Measurements from ENCODE around the gene IP6K1.
"Not testable (repeated sequence)": the region's sequence is repeated elsewhere in the genome, so short reads cannot be mapped to it uniquely, and the experiment has no call there.

Gene IP6K1

DNA sequence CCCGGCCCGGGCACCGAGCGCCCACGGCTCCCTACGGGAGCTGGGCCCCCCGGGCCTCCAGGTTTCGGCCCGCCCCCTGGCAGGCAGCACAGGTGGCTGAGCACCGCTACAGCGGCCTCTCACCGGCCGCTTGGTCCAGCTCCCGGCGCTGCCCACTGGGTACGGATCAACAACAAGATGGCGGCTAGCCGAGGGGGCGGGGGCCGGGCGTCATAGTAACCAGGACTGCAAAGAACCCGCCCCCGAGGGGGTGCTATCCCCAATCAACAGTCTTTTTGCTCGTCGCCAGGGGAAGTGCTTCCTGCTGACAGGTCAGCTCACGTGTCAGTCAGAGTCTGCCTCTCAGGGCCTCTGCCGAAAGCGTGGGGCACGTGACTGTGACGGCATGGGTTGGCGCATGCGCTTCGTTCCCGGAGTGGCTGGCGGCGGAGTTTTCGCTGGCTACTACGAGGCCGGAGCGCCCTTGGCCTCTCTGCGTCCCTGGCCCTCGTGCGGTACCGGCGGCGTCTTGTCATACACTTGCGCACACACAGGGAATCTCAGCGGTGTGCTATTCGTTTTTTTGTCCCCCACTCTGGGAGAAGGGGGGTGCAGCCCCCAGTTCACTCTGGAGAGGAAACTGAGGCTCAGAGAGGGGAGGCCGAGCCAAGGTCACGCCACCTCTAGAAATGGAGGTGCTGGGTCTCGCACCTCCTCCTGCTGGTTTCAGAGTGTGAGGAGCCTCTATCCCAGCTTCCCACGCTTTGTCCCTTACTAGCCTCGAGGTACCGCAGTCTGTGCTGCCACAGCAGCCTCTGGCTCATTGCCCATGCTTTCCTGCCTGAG lies at the start of gene IP6K1:
IP6K1 (minus strand) TSS at position 186 of the 825 bp plus-strand sequence. CDS start 38,502 bp downstream, outside the sequence.
- H3K4me3 ChIP-seq (ENCODE audit: low read length) = peak within 1 kb of the TSS; percentile 85

DNA sequence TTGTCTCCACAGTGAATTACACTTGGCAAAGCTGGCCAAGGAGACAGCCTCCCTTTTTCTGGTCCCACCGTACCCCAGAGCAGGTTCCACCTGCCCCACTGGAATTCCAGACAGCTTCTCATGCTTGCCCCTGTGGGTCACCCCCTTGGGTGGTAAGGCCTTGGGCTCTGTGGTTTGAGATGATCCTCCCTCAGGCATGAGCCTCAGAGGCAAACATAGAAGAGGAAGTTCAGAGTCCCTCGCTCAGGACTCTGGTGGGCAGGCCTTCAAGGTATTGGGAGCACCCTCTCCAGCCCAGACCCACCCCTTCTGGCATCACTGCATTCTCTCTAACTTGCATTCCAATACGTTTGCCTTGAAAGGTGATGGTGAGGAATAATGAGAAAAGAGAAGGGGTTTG lies 45.0 kb upstream of the IP6K1 start:
- Histone ChIP-seq H3K4me3 (ENCODE audit: low read length) (no peak overlapping the region), H3K4me1 (ENCODE audit: control insufficient read depth, insufficient read depth, low read length) (no peaks in the 10 kb centered on the region), H3K27me3 (ENCODE audit: control insufficient read depth, insufficient read depth, low read length) (no peaks in the 10 kb centered on the region), H3K36me3 (ENCODE audit: control insufficient read depth, insufficient read depth, low read length) (no peaks in the 10 kb centered on the region), H3K27ac (ENCODE audit: low read depth, low read length) (no peak overlapping the region), H3K9ac (ENCODE audit: low read length) (no peak overlapping the region)

More for the DNA sequence above, at the start of gene IP6K1:
- Histone ChIP-seq H3K36me3 (ENCODE audit: control insufficient read depth, insufficient read depth, low read length) (peaks cover 1% of the 10 kb centered on the region), H3K9ac (ENCODE audit: low read length) (peak within 1 kb of the TSS; percentile 92), H3K27me3 (ENCODE audit: control insufficient read depth, insufficient read depth, low read length) (no peaks in the 10 kb centered on the region), H3K4me1 (ENCODE audit: control insufficient read depth, insufficient read depth, low read length) (peaks cover 13% of the 10 kb centered on the region), H3K27ac (ENCODE audit: low read depth, low read length) (peak within 1 kb of the TSS; percentile 98)

DNA sequence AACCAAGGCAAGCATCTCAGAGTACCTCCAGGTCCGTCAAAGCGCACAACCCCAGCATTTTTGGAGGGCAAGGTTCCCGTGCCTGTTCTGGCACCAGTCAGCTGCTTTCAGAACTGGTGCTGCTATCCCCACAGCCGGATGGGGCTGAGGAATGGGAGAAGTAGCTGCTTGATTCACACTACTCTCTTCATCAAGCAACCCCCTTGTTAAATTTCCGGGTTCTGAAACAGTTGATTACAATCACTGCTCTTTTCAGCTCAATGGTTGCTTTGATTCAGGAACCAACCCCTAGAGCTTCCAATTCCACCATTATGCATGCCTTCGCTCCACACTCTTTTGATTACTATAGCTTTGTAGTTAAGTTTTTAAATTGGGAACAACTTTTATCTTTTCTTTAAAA lies 39.7 kb upstream of the IP6K1 start:
- Histone ChIP-seq H3K9ac (ENCODE audit: low read length) (no peak overlapping the region), H3K4me3 (ENCODE audit: low read length) (no peak overlapping the region), H3K27ac (ENCODE audit: low read depth, low read length) (no peak overlapping the region)

DNA sequence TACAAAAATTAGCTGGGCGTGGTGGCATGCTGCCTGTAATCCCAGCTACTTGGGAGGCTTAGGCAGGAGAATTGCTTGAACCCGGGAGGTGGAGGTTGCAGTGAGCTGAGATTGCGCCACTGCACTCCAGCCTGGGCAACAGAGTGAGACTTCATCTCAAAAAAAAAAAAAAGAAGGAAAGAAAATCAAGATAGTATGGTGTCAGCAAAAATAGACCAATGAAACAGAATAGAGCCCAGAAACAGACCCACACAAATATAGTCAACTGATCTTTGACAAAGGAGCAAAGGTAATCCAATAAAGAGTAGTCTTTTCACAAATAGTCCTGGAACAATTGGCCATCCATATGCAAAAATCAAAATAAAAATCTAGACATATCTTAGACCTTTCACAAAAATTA lies 36.8 kb upstream of the IP6K1 start:
- not testable (repeated sequence) for H3K36me3 ChIP-seq (ENCODE audit: control insufficient read depth, insufficient read depth, low read length); H3K27ac ChIP-seq (ENCODE audit: low read depth, low read length); H3K9ac ChIP-seq (ENCODE audit: low read length); H3K27me3 ChIP-seq (ENCODE audit: control insufficient read depth, insufficient read depth, low read length); H3K4me1 ChIP-seq (ENCODE audit: control insufficient read depth, insufficient read depth, low read length); H3K4me3 ChIP-seq (ENCODE audit: low read length)

More for the DNA sequence above, 39.7 kb upstream of the IP6K1 start:
- Histone ChIP-seq H3K36me3 (ENCODE audit: control insufficient read depth, insufficient read depth, low read length) (no peaks in the 10 kb centered on the region), H3K27me3 (ENCODE audit: control insufficient read depth, insufficient read depth, low read length) (no peaks in the 10 kb centered on the region), H3K4me1 (ENCODE audit: control insufficient read depth, insufficient read depth, low read length) (no peaks in the 10 kb centered on the region)

DNA sequence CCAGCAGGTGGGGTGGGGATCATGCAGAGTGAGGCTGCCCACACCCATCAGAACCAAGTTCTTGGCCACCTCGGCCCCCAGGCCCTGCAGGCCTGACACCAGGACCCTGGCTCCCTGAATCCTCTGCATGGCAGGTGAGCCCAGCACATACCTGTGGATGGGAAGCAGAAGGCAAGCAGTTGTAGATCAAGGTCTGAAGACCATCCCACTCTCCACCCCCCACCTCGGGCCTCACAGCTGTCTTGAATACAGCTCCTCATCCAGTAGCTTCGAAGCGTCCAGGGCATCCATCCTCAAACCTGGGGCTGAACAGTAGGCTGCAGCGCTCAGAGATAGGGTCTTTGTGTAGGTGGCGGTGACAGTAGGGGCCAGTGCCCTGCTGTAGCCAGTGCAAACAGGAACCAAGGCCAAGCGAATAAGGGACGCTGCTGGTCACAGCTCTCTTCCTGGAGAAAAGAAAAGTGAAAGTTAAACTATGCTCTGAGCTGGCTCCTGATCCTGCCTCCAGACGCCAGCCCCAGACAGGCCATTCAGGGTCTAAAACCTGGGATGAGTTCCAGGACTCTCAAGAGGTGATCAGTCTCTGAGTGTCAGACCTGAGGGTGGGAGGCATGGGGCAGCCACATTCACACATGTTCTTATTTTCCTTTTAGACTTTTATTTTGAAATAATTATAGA lies 27.3 kb upstream of the IP6K1 start, which contains the start of gene UBA7:
UBA7 (minus strand) TSS at position 457 of the 678 bp plus-strand sequence; CDS start at position 291, 166 bp downstream.
- peak within 1 kb of the TSS; percentile 69 for H3K27ac ChIP-seq (ENCODE audit: low read depth, low read length)
- H3K9ac ChIP-seq (ENCODE audit: low read length) = peak within 1 kb of the TSS; percentile 63
- H3K4me1 ChIP-seq (ENCODE audit: control insufficient read depth, insufficient read depth, low read length) = peaks cover 13% of the 10 kb centered on the region
- peaks cover 16% of the 10 kb centered on the region for H3K36me3 ChIP-seq (ENCODE audit: control insufficient read depth, insufficient read depth, low read length)
- no peaks in the 10 kb centered on the region for H3K27me3 ChIP-seq (ENCODE audit: control insufficient read depth, insufficient read depth, low read length)
- H3K4me3 ChIP-seq (ENCODE audit: low read length) = peak within 1 kb of the TSS; percentile 87

DNA sequence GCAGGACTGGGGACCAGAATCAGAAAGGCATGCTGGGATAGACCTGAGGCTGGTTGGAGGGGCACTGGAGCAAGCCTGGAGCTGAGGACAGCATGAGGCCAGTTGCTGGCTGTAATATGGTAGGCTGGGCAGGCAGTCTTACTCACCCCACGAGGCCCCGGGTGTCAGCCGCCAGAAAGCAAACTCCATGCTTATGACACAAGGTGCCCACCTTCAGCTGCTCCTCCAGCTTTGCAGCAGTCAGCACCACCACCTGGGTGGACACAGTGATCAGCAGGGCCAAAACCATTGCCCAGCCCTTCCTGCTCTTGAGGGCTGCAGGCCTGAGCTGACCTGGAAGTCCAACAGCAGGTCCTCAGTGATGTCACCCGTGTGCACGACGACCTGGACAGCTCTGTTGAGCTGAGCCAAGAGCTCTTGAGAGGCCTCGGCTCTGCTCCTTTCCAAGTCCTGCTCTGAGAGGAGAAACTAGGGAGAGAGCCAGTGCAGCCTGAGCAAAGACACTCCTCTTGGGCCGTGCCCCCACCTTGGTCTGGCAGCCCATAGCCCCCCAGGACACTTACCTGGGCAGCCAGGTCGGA lies 26.7 kb upstream of the IP6K1 start:
- no peaks in the 10 kb centered on the region for H3K27me3 ChIP-seq (ENCODE audit: control insufficient read depth, insufficient read depth, low read length)
- peak overlapping the region; percentile 69 for H3K27ac ChIP-seq (ENCODE audit: low read depth, low read length)
- peak overlapping the region; percentile 63 for H3K9ac ChIP-seq (ENCODE audit: low read length)
- peaks cover 16% of the 10 kb centered on the region for H3K36me3 ChIP-seq (ENCODE audit: control insufficient read depth, insufficient read depth, low read length)
- peaks cover 13% of the 10 kb centered on the region for H3K4me1 ChIP-seq (ENCODE audit: control insufficient read depth, insufficient read depth, low read length)
- peak overlapping the region; percentile 87 for H3K4me3 ChIP-seq (ENCODE audit: low read length)

DNA sequence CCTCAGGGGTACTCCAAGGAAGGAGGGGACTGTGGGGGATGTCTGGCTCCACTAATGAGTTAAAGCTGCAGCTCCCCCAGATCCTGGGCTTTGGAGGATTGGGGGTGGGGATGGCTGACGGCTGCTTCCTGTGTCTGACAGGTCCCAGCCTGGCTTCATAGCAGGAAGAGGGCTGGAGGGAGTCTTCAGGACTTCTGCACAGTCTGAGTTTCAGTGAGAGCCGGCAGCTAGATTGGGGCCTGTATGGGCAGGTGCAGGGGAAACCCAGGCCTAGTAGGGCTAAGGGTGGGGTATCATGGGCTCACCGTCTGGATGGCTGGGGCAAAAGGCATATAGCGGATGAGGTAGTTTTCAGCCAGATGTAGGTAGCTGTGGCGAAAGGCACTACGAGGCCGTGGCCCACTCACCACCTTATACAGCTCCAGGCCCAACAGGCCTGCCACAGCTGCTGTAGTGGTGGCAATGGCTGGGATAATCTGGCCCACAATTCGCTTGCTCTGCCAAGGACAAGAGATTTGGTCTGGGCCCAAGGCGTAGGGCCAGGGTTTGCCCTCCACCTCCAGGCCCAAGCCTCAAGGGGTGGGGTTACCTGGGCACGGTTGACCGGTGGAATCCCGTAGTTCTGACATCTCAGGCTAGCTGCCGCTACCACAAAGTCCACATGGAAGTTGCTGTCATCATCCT lies 21.2 kb upstream of the IP6K1 start:
- H3K36me3 ChIP-seq (ENCODE audit: control insufficient read depth, insufficient read depth, low read length) = peaks cover 16% of the 10 kb centered on the region
- no peak overlapping the region for H3K9ac ChIP-seq (ENCODE audit: low read length)
- H3K4me1 ChIP-seq (ENCODE audit: control insufficient read depth, insufficient read depth, low read length) = peaks cover 8% of the 10 kb centered on the region
- no peak overlapping the region for H3K27ac ChIP-seq (ENCODE audit: low read depth, low read length)
- H3K27me3 ChIP-seq (ENCODE audit: control insufficient read depth, insufficient read depth, low read length) = no peaks in the 10 kb centered on the region
- H3K4me3 ChIP-seq (ENCODE audit: low read length) = no peak overlapping the region

DNA sequence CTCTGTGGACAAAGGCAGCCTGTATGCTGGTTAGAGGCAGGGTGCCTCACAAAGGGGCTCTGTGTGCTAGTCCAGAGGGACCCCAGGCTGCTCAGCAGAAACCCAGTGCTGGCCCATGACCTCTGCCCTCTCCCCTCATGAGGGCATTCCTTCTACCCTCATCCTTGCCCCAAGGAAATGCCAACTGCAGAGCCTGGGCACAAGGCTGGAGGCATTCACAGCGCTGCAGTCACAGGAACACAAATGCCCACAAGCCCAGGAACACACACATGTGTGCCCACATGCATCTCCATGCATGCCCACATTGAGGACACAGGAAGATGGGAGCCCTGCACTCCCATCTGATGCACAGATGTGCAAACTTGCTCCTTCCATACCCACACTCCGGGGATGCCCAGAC lies 20.5 kb upstream of the IP6K1 start:
- no peak overlapping the region for H3K4me3 ChIP-seq (ENCODE audit: low read length)
- H3K36me3 ChIP-seq (ENCODE audit: control insufficient read depth, insufficient read depth, low read length) = peaks cover 16% of the 10 kb centered on the region
- H3K27me3 ChIP-seq (ENCODE audit: control insufficient read depth, insufficient read depth, low read length) = no peaks in the 10 kb centered on the region
- H3K9ac ChIP-seq (ENCODE audit: low read length) = no peak overlapping the region
- no peak overlapping the region for H3K27ac ChIP-seq (ENCODE audit: low read depth, low read length)
- peaks cover 5% of the 10 kb centered on the region for H3K4me1 ChIP-seq (ENCODE audit: control insufficient read depth, insufficient read depth, low read length)

DNA sequence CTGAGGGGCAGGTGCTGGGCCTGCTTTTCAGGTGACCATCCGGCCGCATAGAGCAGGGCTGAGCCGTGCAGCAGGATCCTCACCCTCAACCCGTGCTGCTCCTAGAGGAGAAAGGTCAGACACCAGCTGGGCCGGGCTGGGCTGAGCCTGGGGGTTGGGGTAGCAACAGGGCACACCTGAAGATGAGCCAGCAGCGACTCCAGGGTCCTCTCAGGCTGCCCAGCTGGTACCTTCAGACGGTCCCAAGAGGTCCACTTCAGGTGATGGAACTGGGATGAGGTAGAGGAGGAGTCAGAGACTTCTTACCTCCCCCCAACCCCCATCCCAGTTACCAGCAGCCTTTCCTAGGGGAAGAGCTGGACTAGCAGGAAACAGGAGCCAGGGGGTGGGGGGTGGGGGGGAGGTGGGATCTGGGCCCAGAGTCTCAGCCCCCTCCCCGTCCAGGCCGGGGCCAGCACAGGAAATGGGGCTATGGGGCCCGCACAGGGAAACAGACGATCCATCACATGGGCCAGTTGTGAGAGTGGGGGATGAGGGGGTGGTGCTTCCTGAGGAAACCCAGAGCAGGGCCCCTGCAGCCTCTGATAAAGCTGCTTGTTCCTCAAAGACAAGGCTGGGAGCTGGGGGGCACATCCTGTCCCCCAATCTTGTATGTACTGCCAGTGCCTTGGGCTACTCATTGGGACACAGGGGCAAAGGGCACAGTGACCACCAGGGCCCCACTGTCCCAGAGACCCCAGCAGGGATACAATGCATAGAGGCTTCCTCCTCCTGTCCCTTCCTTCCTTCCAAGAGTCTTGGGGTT lies 19.8 kb upstream of the IP6K1 start:
- no peaks in the 10 kb centered on the region for H3K27me3 ChIP-seq (ENCODE audit: control insufficient read depth, insufficient read depth, low read length)
- H3K4me3 ChIP-seq (ENCODE audit: low read length) = no peak overlapping the region
- H3K27ac ChIP-seq (ENCODE audit: low read depth, low read length) = peak overlapping the region; percentile 44
- H3K9ac ChIP-seq (ENCODE audit: low read length) = no peak overlapping the region
- H3K36me3 ChIP-seq (ENCODE audit: control insufficient read depth, insufficient read depth, low read length) = peaks cover 15% of the 10 kb centered on the region
- peaks cover 5% of the 10 kb centered on the region for H3K4me1 ChIP-seq (ENCODE audit: control insufficient read depth, insufficient read depth, low read length)

DNA sequence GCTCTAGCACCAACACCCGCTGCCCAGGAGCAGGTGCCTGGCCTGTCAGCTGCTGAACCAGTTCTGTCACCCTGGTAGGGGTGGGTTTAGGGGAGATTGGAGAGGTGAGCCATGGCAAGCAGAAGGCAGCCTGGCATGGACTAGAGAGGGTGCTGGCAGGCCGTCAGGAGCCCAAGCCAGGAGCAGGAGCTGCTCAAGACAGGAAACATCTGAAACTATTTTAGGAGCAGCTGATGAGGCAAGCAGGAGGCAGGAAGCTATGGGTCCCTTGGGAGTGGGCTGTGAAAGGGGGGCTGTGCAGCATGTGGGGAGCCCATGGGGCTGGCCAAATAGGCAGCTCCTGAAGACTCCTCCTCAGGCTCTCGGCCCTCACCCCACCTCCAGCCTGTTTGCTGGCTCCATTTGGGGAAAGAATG lies 19.0 kb upstream of the IP6K1 start:
- Histone ChIP-seq H3K27ac (ENCODE audit: low read depth, low read length) (peak overlapping the region; percentile 44), H3K9ac (ENCODE audit: low read length) (no peak overlapping the region), H3K4me1 (ENCODE audit: control insufficient read depth, insufficient read depth, low read length) (peaks cover 5% of the 10 kb centered on the region), H3K27me3 (ENCODE audit: control insufficient read depth, insufficient read depth, low read length) (no peaks in the 10 kb centered on the region), H3K36me3 (ENCODE audit: control insufficient read depth, insufficient read depth, low read length) (peaks cover 8% of the 10 kb centered on the region), H3K4me3 (ENCODE audit: low read length) (no peak overlapping the region)

DNA sequence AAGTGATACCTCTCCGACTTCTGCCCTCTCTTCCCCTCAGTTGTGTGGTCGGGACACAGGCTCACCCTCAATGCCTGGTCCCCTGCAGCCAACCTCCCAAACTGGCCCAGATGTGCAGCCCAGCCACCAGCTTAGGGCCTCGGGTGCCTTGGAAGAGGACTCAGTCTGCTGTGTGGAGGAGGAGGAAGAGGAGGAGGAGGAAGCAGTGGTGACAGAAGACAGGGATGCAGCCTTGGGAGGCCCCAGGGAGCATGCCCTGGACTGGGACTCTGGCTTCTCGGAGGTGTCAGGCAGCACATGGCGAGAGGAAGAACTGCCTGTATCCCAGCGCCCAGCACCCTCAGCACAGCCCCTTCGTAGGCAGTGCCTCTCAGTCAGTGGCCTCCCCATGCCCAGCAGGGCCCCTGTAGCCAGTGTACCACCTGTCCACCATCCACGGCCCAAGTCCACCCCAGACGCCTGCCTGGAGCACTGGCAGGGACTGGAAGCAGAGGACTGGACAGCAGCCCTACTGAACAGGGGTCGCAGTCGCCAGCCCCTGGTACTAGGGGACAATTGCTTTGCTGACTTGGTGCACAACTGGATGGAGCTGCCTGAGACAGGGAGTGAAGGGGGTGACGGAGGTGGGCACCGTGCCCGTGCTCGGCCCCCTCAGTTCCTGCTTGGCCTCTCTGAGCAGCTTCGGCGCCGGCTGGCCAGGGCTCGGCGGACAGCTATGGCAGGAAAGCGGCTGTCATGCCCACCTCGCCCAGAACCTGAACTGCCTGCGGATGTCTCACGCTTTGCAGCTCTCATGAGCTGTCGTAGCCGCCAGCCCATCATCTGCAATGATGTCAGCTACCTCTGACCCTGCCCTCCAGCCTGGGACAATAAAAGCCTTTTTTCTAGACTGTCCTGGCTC lies 18.0 kb upstream of the IP6K1 start:
- Histone ChIP-seq H3K4me1 (ENCODE audit: control insufficient read depth, insufficient read depth, low read length) (peaks cover 5% of the 10 kb centered on the region), H3K9ac (ENCODE audit: low read length) (no peak overlapping the region), H3K4me3 (ENCODE audit: low read length) (peak overlapping the region; percentile 69), H3K36me3 (ENCODE audit: control insufficient read depth, insufficient read depth, low read length) (no peaks in the 10 kb centered on the region), H3K27me3 (ENCODE audit: control insufficient read depth, insufficient read depth, low read length) (no peaks in the 10 kb centered on the region), H3K27ac (ENCODE audit: low read depth, low read length) (no peak overlapping the region)

Measured in rectal smooth muscle tissue (tissue), 1 donor.